GM21360 (cell line): Measurements from ENCODE around the gene ADGRE3.
"Not testable (repeated sequence)": the region's sequence is repeated elsewhere in the genome, so short reads cannot be mapped to it uniquely, and the experiment has no call there.

Experiments
- ATAC-seq: cut with Tn5 transposase; IDR thresholded peaks from one replicate; pipeline ENCODE4 v1.9.1; 2021; ENCODE audit warnings: mild to moderate bottlenecking, moderate library complexity; ENCODE audit not compliant: unreplicated experiment

The ADGRE3 gene

GRCh38 chr19:14669940-14670339, 4.7 kb downstream of the ADGRE3 start:
- no peak for ATAC-seq

DNA sequence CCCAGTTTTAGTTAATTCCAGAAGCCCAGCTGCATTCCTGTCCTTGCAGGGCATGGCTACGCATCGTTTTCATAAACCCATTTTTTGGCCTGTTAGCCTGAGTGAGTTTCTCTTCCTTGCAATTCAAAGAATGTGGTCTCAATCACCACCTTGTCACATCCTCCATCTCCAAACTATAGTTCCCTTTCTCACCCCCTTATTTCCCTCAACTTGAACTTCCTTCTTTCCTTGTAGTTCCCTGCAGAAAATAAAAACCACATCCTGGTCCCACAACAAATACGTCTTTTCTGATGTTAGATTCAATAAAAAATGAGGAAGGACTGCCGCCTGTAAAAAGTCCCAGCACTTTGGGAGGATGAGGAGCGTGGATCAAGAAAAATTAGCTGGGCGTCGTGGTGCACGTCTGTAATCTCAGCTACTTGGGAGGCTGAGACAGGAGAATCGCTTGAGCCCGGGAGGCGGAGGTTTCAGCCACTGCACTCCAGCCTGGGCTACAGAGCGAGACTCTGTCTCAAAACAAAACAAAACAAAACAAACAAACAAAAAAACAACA, 13.2 kb downstream of the ADGRE3 start:
- ATAC-seq, result no peak

GRCh38 chr19:14659874-14660489, 14.7 kb downstream of the ADGRE3 start:
- no peak for ATAC-seq

DNA sequence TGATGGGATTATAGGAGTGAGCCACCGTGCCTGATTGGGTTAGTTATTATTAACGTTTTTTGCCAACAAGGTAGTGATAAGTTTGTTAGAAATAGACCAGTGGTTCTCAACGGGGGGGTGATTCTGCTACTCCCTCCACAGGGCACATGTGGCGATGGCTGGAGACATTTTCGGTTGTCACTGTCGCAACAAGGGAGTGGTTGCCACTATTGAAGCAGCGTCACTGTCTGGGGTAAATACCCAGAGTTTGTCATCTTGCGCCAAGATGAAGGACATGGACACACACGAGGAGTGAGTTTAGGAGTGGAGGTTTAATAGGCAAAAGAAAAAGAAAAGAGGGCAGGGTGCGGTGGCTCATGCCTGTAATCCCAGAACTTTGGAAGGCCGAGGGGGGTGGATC, 18.9 kb downstream of the ADGRE3 start:
- no peak for ATAC-seq

DNA sequence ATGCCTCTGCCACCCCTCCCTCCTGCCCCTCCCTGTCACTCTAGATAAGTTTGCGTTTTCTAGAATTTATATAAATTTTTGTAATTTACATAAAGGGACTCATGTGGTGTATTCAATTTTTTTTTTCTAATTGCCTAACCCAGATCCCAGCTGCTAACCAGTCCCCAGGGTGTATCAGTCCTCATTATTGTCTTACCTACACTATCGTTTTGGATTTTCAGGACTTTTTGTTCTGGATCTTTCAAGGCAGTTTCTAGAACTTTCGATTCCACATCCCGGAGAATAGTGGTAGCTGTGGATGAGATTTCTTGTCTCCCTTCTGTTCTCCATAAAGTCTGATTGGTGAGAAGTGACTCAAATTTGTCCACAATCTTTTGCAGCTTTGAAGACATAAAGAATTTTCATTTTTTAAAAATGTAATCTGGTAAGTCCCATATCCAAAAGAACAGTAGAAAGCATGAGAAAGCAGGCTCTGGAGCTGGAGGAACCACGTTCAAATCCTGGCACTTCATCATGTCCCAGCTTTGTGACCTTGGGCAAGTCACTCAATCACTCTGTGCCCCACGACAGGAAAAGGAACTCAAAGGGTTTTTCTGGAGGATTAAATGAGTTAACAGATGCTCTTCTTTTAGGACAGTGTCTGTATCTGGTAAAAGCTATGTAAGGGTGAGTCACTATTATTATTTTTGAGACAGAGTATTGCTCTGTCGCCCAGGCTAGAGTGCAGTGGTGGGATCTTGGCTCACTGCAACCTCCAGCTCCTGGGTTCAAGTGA, 19.7 kb downstream of the ADGRE3 start:
- no peak for ATAC-seq

DNA sequence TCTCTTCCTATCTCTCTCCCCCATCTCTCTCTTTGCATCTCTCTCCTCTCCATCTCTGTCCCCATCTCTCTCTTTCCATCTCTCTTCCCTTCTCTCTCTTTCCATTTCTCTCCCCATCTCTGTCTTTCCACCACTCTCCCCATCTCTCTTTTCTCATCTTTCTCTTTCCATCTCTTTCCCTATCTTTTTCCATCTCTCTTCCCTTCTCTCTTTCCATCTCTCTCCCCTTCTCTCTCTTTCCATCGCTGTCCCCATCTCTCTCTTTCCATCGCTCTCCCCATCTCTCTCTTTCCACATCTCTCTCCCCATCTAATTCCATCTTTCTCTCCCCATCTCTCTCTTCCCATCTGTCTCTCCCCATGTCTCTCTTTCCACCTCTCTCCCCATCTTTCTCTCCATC, 24.5 kb downstream of the ADGRE3 start:
- ATAC-seq, result no peak

GRCh38 chr19:14649020-14649419, 25.6 kb downstream of the ADGRE3 start:
- no peak for ATAC-seq

DNA sequence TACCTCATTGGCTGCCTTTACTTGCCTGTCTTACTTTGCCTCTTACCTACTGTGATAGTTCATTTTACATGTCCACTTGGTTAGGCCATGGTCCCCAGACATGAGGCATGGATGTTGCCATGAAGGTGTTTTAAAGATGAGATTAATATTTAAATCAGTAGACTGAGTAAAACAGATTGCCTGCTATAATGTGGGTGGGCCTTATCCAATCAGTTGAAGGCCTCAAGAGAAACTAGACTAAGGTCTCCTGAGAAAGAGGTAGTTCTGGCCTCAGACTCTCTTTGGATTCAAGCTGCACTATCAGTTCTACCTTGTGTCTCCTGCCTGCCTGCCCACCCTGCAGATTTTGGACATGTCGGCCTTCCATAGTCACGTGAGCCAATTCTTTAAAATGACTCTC, 26.1 kb downstream of the ADGRE3 start:
- ATAC-seq, result no peak

DNA sequence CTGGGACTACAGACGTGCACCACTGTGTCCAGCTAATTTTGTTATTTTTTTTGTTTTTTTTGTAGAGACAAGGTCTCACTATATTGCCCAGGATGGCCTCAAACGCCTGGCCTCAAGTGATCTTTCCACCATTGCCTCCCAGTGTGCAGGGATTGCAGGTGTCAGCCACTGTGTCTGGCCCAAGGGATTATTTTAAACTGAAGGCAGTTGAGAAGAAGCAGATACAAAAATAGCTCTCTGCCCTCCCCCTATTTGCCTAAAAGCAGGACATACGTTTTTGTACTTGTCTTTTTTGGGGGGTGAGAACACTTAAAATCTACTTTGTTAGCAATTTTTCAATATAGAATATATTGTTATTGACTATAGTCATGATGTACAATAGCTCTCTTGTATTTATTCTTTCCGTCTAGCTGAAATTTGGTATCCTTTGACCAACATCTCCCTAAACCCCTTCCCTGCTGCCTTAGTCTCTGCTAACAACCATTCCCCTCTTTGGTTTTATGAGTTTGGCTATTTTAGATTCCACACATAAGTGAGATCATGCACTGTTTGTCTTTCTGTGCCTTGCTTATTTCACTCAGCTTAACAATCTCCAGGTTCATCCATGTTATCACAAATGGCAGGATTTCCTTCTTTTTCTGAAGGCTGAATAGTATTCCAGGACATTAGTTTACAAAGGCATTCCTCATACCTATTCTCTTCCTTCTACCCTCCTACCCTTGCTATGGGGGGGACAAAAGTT, 34.9 kb downstream of the ADGRE3 start:
- ATAC-seq, result no peak

GRCh38 chr19:14632286-14632685, 42.4 kb downstream of the ADGRE3 start:
- ATAC-seq, result no peak

DNA sequence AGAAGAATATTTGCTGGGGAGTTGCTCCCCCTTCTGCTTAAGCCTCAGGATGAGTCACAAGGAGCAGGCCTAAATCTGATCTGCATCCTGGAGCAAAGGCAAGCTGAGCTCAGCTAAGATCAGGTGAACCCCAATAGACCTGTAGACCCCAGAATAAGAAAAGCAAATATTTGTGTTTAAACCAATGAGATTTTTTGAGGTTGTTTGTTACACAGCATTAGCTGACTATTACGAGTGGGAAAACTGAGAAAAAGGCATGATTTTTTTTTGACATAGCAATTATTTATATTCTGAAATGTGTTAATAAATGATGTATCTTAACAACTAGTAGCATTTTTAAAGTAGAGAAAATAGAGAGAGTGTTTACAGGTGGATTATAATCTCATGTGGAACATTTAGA, 45.1 kb downstream of the ADGRE3 start:
- no peak for ATAC-seq

GRCh38 chr19:14624491-14624890, 50.2 kb downstream of the ADGRE3 start:
- ATAC-seq, result not testable (repeated sequence)

GRCh38 chr19:14619404-14619803, 55.2 kb downstream of the ADGRE3 start:
- ATAC-seq, result no peak

- ATAC-seq, result no peak
Measured at GRCh38 chr19:14616407-14616806, 58.2 kb downstream of the ADGRE3 start.

GRCh38 chr19:14615623-14616022, 59.0 kb downstream of the ADGRE3 start:
- no peak for ATAC-seq

- no peak for ATAC-seq
Measured at GRCh38 chr19:14614099-14614412, 60.6 kb downstream of the ADGRE3 start.

GRCh38 chr19:14613399-14614098, 61.1 kb downstream of the ADGRE3 start:
- not testable (repeated sequence) for ATAC-seq

DNA sequence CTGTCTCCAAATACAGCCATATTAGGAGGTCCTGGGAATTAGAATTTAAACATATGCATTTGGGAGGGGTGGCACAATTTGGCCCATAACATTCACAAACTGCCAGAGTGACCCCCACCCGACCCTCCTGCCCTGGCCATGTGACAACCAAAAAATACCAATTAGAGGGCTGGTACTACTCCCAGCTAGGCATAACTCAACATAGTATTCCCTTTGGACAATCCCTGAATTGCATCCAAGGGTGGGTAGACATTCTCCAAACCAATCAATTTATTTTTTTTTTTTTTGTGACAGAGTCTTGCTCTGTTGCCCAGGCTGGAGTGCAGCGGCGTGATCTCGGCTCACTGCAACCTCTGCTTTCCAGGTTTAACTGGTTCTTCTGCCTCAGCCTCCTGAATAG, 62.0 kb downstream of the ADGRE3 start:
- ATAC-seq, result no peak

- not testable (repeated sequence) for ATAC-seq
Measured at GRCh38 chr19:14612242-14612641, 62.4 kb downstream of the ADGRE3 start.

DNA sequence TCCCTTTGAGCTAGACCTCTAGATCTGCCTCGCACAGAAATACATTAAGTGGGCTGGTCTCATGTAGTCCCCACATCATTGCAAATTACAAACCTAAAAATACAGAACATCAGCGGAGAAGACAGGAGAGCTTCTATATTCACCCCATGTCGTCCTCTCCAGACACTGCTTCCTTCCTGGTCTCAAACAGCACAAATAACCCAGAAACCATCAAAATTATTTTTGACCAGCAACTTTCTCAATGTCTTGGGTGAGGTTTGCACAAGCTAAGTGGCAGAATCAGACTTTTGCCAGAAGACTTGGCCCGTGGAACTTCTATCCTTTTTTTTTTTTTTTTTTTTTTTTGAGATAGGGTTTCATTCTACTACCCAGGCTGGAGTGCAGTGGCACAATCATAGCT, 63.6 kb downstream of the ADGRE3 start:
- ATAC-seq, result no peak

- ATAC-seq, result no peak
Measured at GRCh38 chr19:14606627-14607026, 68.0 kb downstream of the ADGRE3 start.
